Psoas muscle (tissue), 8 donors: ENCODE results near the gene ALDH7A1. TPM values are rescaled to one million over a fixed set of nuclear protein-coding genes. Genes with fewer than 3 reads are reported as not detected.
"Not testable (repeated sequence)": the region's sequence is repeated elsewhere in the genome, so short reads cannot be mapped to it uniquely, and the experiment has no call there.

Experiments used
- ATAC-seq, 4 donors: fragments of 200-7000 bp; cut with Tn5 transposase; one replicate each; pipeline ENCODE4 v1.9.1; 2020; ENCODE audit warnings: moderate library complexity in 3 of 4, mild to moderate bottlenecking in 2 of 4
- DNase-seq, 2 donors: peaks; one replicate each; pipeline ENCODE4 v3.0.0-alpha.2; 2020
- H3K27ac ChIP-seq: fragments of 200-600 bp; one replicate; pipeline ENCODE4 v1.8.0; 2022
- H3K27me3 ChIP-seq, 3 donors: fragments of 200-600 bp in 1 of 3; one replicate each; pipeline versions ENCODE4 v1.6.1 to v1.8.0; 2013 to 2022; ENCODE audit warnings: low read length in 2 of 3, mild to moderate bottlenecking in 2 of 3, moderate library complexity in 1 of 3; ENCODE audit not compliant: insufficient read depth in 3 of 3
- H3K36me3 ChIP-seq, 2 donors: fragments of 200-600 bp in 1 of 2; one replicate each; pipeline versions ENCODE4 v1.6.1 to v1.8.0; 2013 to 2022; ENCODE audit warnings: low read depth in 1 of 2, mild to moderate bottlenecking in 1 of 2, moderate library complexity in 1 of 2; ENCODE audit not compliant: insufficient read depth in 1 of 2
- H3K4me1 ChIP-seq: fragments of 200-600 bp; one replicate; pipeline ENCODE4 v1.8.0; 2022
- H3K4me3 ChIP-seq: fragments of 200-600 bp; one replicate; pipeline ENCODE4 v1.8.0; 2022; ENCODE audit warnings: mild to moderate bottlenecking
- H3K9me3 ChIP-seq: fragments of 200-600 bp; one replicate; pipeline ENCODE4 v1.8.0; 2022
- WGBS, 3 donors: extraction: QIAGEN DNeasy Blood & Tissue Kit; methylation state at CpG; one replicate each; pipeline versions ENCODE4 v1.1.6 to v1.1.7; 2013; 5-methylcytosine and 5-hydroxymethylcytosine counted together
- intact Hi-C, 2 donors: fragments of 100-400 bp; cut with DNase I; formaldehyde crosslinking; loops; one replicate each; pipeline versions ENCODE4 v1.11.0 to v1.14.2; 2022
- polyA plus RNA-seq, 3 donors: library from polyadenylated mRNA; stranded (reverse); fragments of 200-250 nt; gene quantifications; one replicate each; pipeline ENCODE4 v1.2.3, GENCODE V29; 2013
- total RNA-seq, 4 donors: library from RNA; stranded (reverse); fragmentation: NEBNext Ultra II Directional in 2 of 4; extraction: Animal tissue kit (Norgen Biotek cat#: 25700) in 2 of 4; gene quantifications; one replicate each; pipeline versions ENCODE4 v1.2.1 to v1.2.4, GENCODE V29; 2021 to 2023
- TF ChIP-seq, protein P1 (sequence below): fragments of 200-600 bp; IDR thresholded peaks from one replicate; pipeline ENCODE4 v1.8.0; 2022; ENCODE audit warnings: antibody characterized with exemption
- donor health status: healthy with polysubstance abuse.
- donor health status: DM: no; HTN: no; CAD: no; lungs with moderate emphysema.
- donor health status: Bipolar disorder and iron deficiency.
- donor health status: healthy.
- donor health status: DM: yes; HTN: yes; CAD: no.
- donor health status: DM: no; HTN: no; CAD: no.
- donor health status: DM: no; HTN: no; CAD: no.
- donor health status: DM: yes; HTN: yes; CAD: no.

The ALDH7A1 gene
- total and polyA plus RNA-seq, 7 donors = 7.4 to 26.7 (median 8.8) TPM

DNA sequence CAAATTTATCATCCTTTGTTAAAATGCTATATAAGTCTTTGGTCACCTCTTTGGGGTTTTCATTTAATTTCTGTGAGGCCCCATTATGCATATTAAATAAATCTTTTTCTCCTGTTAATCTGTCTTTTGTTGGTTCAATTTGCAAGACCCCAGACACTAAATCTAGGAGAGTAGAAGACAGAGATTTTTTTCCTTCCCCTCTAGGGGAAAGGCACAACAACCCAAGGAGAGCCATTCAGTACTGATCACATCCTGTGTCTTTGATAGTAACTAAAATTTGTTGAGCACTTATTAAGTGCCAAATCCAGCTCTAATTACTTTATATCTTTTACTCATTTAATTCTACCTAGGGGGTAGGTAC is 74.4 kb downstream of the ALDH7A1 start:
- H3K4me1 ChIP-seq = no peaks in the 10 kb centered on the region
- no peaks in the 10 kb centered on the region for H3K27me3 ChIP-seq
- H3K4me3 ChIP-seq = no peak overlapping the region
- H3K36me3 ChIP-seq = no peaks in the 10 kb centered on the region
- H3K9me3 ChIP-seq = no peaks in the 10 kb centered on the region
- DNase-seq (no peak), ATAC-seq (no peak)
- intact Hi-C loops = no loop called here
- TF ChIP-seq, protein P1, sequence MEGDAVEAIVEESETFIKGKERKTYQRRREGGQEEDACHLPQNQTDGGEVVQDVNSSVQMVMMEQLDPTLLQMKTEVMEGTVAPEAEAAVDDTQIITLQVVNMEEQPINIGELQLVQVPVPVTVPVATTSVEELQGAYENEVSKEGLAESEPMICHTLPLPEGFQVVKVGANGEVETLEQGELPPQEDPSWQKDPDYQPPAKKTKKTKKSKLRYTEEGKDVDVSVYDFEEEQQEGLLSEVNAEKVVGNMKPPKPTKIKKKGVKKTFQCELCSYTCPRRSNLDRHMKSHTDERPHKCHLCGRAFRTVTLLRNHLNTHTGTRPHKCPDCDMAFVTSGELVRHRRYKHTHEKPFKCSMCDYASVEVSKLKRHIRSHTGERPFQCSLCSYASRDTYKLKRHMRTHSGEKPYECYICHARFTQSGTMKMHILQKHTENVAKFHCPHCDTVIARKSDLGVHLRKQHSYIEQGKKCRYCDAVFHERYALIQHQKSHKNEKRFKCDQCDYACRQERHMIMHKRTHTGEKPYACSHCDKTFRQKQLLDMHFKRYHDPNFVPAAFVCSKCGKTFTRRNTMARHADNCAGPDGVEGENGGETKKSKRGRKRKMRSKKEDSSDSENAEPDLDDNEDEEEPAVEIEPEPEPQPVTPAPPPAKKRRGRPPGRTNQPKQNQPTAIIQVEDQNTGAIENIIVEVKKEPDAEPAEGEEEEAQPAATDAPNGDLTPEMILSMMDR = no peak
- H3K27ac ChIP-seq = no peak overlapping the region

DNA sequence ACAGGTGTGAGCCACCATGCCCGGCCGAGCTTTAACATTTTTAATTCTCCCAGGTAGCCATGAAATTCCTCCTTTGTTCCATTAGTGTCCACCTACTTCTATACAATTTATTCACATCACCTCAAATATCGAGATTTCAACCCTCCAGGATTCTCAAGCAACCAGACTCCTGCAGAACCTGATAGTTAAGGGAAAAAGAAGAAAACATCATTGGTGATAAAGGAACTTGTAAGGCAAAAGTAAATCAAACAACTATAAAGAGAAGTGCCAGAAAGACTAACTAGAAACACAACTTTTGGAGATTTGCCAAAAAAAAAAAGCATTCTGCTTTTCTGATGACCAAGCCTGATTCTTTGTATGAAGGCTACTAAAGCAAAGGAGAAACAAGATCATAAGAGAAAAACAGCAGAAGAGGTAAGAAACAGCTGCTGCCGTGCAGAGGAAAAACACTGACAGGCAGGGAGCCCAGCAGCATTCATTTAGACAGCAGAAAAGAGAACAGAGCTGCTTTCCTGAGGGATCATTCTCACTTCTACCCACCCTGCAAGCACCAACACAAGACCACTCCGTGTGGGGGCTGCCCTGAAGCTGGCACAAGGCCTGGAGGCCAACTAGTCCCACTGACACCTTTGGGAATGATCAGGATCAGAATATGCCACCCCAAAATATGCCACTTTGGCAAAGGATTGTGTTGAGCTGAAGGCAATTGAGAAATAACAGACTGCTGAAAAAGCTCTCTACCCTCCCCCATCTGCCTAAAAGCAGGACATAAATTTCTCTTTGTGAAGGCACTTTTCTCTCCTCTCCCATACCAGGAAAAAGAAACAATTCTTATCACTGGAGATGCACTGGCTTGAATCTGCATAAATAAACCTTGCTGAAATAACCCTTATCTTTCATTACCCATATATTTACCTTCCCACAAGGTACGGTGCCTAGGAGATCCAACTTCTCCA is 75.1 kb downstream of the ALDH7A1 start:
- Histone ChIP-seq H3K27me3 (no peaks in the 10 kb centered on the region), H3K27ac (no peak overlapping the region), H3K36me3 (no peaks in the 10 kb centered on the region), H3K9me3 (no peaks in the 10 kb centered on the region), H3K4me3 (no peak overlapping the region), H3K4me1 (no peaks in the 10 kb centered on the region)
- TF ChIP-seq, protein P1 = no peak
- ATAC-seq = peak in 1 of 4 donors; percentile 51
- intact Hi-C loops = no loop called here
- no peak for DNase-seq
- WGBS, 3 donors = 47 to 51% (median 50%) methylated on average over 6 of the region's 6 CpGs

DNA sequence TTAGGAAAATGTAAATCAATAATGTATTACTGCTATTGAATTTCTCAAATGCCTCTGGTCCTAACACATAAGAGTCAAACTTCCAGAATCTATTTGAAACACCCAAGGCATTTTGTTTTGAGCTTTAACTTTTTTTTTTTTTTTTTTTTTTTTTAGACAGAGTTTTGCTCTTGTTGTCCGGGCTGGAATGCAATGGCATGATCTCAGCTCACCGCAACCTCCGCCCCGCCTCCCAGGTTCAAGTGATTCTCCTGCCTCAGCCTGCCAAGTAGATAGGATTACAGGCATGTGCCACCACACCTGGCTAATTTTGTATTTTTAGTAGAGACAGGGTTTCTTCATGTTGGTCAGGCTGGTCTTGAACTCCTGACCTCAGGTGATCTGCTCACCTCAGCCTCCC is 75.8 kb downstream of the ALDH7A1 start:
- intact Hi-C loops = not testable (repeated sequence)

DNA sequence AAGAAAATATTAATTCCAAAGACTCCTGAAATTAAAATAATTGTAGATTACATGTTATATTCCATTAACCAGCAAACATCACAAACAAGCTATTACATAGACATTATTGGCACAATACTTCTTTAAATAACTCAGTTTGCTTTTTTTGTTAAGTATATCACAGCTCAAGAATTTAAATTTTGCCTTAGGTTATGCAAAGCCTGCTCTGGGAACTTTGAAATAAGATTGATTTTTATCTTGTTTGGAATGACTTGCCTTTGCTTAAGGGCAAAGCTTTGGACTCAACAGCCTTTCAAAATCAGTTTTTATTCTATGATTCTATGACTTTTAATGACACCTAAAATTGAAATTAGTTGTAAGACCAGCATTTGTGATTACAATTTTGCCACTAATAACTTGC is 78.2 kb downstream of the ALDH7A1 start:
- TF ChIP-seq, protein P1 = no peak
- no peak overlapping the region for H3K27ac ChIP-seq

More for the DNA sequence above, 75.8 kb downstream of the ALDH7A1 start:
- not testable (repeated sequence) for H3K9me3 ChIP-seq, H3K27me3 ChIP-seq, DNase-seq, H3K4me3 ChIP-seq, H3K27ac ChIP-seq, ATAC-seq, H3K36me3 ChIP-seq, H3K4me1 ChIP-seq
- WGBS, 3 donors = 63 to 68% (median 67%) methylated on average over 4 of the region's 4 CpGs

DNA sequence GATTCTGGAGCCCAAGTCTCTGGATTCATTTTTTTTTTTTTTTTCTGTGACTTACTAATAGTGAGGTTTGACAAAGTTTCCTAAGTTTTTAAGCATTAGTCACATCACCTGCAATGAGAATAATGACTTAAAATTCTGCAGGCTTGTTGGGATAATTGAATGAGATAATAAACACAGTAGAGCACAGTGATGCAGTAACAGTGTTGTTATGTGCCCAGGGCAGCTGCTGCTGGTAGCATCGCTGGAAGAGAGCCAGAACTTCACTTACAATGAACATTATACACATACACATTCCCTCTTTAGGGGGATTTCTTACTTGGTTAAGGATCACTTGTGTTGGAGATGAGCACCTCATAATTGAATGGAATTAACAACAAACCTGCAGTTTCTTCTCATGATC is 78.9 kb downstream of the ALDH7A1 start:
- intact Hi-C loops = no loop called here
- Histone ChIP-seq H3K27ac (no peak overlapping the region), H3K27me3 (no peaks in the 10 kb centered on the region), H3K4me1 (no peaks in the 10 kb centered on the region), H3K4me3 (no peak overlapping the region), H3K9me3 (no peaks in the 10 kb centered on the region), H3K36me3 (no peaks in the 10 kb centered on the region)
- 18 to 41% (median 27%) methylated on average over 1 of the region's 1 CpG for WGBS, 3 donors
- DNase-seq = no peak
- TF ChIP-seq, protein P1 = no peak
- no peak for ATAC-seq

More for the DNA sequence above, 78.2 kb downstream of the ALDH7A1 start:
- H3K36me3 ChIP-seq = no peaks in the 10 kb centered on the region
- H3K4me1 ChIP-seq = no peaks in the 10 kb centered on the region
- H3K4me3 ChIP-seq = no peak overlapping the region
- DNase-seq (no peak), ATAC-seq (no peak)
- H3K9me3 ChIP-seq = no peaks in the 10 kb centered on the region
- no peaks in the 10 kb centered on the region for H3K27me3 ChIP-seq
- intact Hi-C loops = no loop called here
